H1 (cell line): ENCODE data around the gene SIX1. TPM values are rescaled to one million over a fixed set of nuclear protein-coding genes. Genes with fewer than 3 reads are reported as not detected.
A peak's percentile ranks its signal among the peaks of the same experiment; 100 is the strongest.

Experiments
- CTCF ChIA-PET: fragments of 300-600 bp; sonication (Branson Sonifier 250); formaldehyde crosslinking; loops from one replicate; lab custom pipeline; 2021; ENCODE audit not compliant: partially characterized antibody; lab: Charles Lee
- POLR2A ChIA-PET: fragments of 300-600 bp; sonication (Branson Sonifier 250); formaldehyde crosslinking; loops from one replicate; lab custom pipeline; 2021; ENCODE audit warnings: inconsistent platforms; ENCODE audit not compliant: partially characterized antibody; lab: Charles Lee
- DNase-seq, 2 experiments: peaks; one replicate each; pipeline versions ENCODE4 v3.0.0 to v3.0.0-alpha.2; 2010 to 2022; ENCODE audit warnings: low spot score in 2 of 2, low read depth in 1 of 2, mixed read lengths in 1 of 2
- FAIRE-seq: peaks from 2 replicates; lab custom pipeline; 2011; peaks lifted over from hg19 to GRCh38; lab: Jason Lieb, UNC
- H2AFZ ChIP-seq: 2 replicates; pipeline ENCODE4 v1.8.1; 2012; ENCODE audit warnings: low read length, inconsistent platforms
- H2AK5ac ChIP-seq: 2 replicates; pipeline ENCODE4 v1.6.1; 2013; ENCODE audit warnings: low read depth, low read length
- H2BK120ac ChIP-seq: replicated peaks from 2 replicates; pipeline ENCODE3; 2013; ENCODE audit warnings: low read depth, low read length, inconsistent platforms
- H2BK12ac ChIP-seq: 2 replicates; pipeline ENCODE4 v1.6.1; 2013; ENCODE audit warnings: low read depth, low read length
- H2BK15ac ChIP-seq: 2 replicates; pipeline ENCODE4 v1.6.1; 2013; ENCODE audit warnings: low read length
- H2BK20ac ChIP-seq: 2 replicates; pipeline ENCODE4 v1.6.1; 2013; ENCODE audit warnings: low read length
- H2BK5ac ChIP-seq: 2 replicates; pipeline ENCODE4 v1.6.1; 2013; ENCODE audit warnings: low read depth, low read length
- H3K14ac ChIP-seq: 2 replicates; pipeline ENCODE4 v1.6.1; 2013; ENCODE audit warnings: inconsistent platforms; ENCODE audit not compliant: insufficient read length
- H3K18ac ChIP-seq: 2 replicates; pipeline ENCODE4 v1.6.1; 2013; ENCODE audit warnings: low read length; ENCODE audit errors: extremely low read depth
- H3K23ac ChIP-seq: 2 replicates; pipeline ENCODE4 v1.6.1; 2013; ENCODE audit warnings: inconsistent platforms; ENCODE audit not compliant: insufficient read length
- H3K23me2 ChIP-seq: 2 replicates; pipeline ENCODE4 v1.6.1; 2013; ENCODE audit warnings: low read depth, low read length
- H3K27ac ChIP-seq: 2 replicates; pipeline ENCODE4 v1.6.1; 2011; ENCODE audit warnings: low read depth, low read length, inconsistent platforms
- H3K27me3 ChIP-seq, 4 experiments: replicated peaks in 1 of 4; 1 replicate in 1 of 4; 2 replicates in 3 of 4; pipeline versions ENCODE4 v1.6.1 to v1.8.1; 2011 to 2013; ENCODE audit warnings: low read length in 3 of 4, mild to moderate bottlenecking in 3 of 4, inconsistent platforms in 2 of 4, mixed read lengths in 2 of 4, moderate library complexity in 1 of 4; ENCODE audit not compliant: control insufficient read depth in 3 of 4, insufficient read depth in 3 of 4; ENCODE audit errors: extremely low read depth in 1 of 4
- H3K36me3 ChIP-seq, 4 experiments: 2 replicates each; pipeline versions ENCODE4 v1.6.1 to v1.8.1; 2011 to 2013; ENCODE audit warnings: mild to moderate bottlenecking in 4 of 4, low read length in 3 of 4, moderate library complexity in 2 of 4, control low read depth in 1 of 4, inconsistent platforms in 1 of 4; ENCODE audit not compliant: insufficient read depth in 4 of 4, control insufficient read depth in 2 of 4
- H3K4ac ChIP-seq: replicated peaks from 2 replicates; pipeline ENCODE3; 2013; ENCODE audit warnings: low read length, low read depth, mixed read lengths, inconsistent platforms; ENCODE audit not compliant: insufficient read length
- H3K4me1 ChIP-seq, 4 experiments: replicated peaks in 1 of 4; 1 replicate in 1 of 4; 2 replicates in 3 of 4; pipeline versions ENCODE4 v1.6.1 to v1.8.1; 2011 to 2013; ENCODE audit warnings: low read length in 3 of 4, inconsistent platforms in 2 of 4, mixed read lengths in 1 of 4; ENCODE audit not compliant: insufficient read depth in 4 of 4, control insufficient read depth in 3 of 4
- H3K4me2 ChIP-seq, 2 experiments: 2 replicates each; pipeline versions ENCODE4 v1.6.1 to v1.8.1; 2011 to 2013; ENCODE audit warnings: low read depth in 2 of 2, low read length in 2 of 2, control low read depth in 1 of 2, inconsistent platforms in 1 of 2, mild to moderate bottlenecking in 1 of 2; ENCODE audit not compliant: insufficient read depth in 1 of 2
- H3K4me3 ChIP-seq, 4 experiments: fragments of 200-600, 300-600 bp in 1 of 4; sonication (generic), shearing (Covaris generic), sonication (Bioruptor Twin) in 1 of 4; 2 replicates each; pipeline versions ENCODE4 v1.5.1 to v1.8.1; 2011 to 2016; ENCODE audit warnings: low read length in 4 of 4, low read depth in 3 of 4, control low read depth in 2 of 4, inconsistent platforms in 2 of 4, mild to moderate bottlenecking in 2 of 4, mixed read lengths in 1 of 4, moderate library complexity in 1 of 4; ENCODE audit not compliant: insufficient read depth in 2 of 4; ENCODE audit errors: extremely low read depth in 1 of 4
- H3K56ac ChIP-seq: replicated peaks from 2 replicates; pipeline ENCODE3; 2013; ENCODE audit warnings: low read depth, mild to moderate bottlenecking, mixed read lengths, low read length, inconsistent platforms; ENCODE audit not compliant: insufficient read length
- H3K79me1 ChIP-seq: 2 replicates; pipeline ENCODE4 v1.6.1; 2013; ENCODE audit warnings: low read depth, low read length, control low read depth
- H3K79me2 ChIP-seq, 2 experiments: 2 replicates each; pipeline versions ENCODE4 v1.6.1 to v1.8.1; 2012 to 2013; ENCODE audit warnings: low read length in 2 of 2, mild to moderate bottlenecking in 2 of 2, inconsistent platforms in 1 of 2; ENCODE audit not compliant: insufficient read depth in 2 of 2, control insufficient read depth in 1 of 2
- H3K9ac ChIP-seq, 4 experiments: replicated peaks in 1 of 4; 1 replicate in 1 of 4; 2 replicates in 3 of 4; pipeline versions ENCODE4 v1.6.1 to v1.8.1; 2011 to 2013; ENCODE audit warnings: low read depth in 3 of 4, low read length in 3 of 4, control low read depth in 2 of 4, mild to moderate bottlenecking in 2 of 4, moderate library complexity in 2 of 4, inconsistent platforms in 1 of 4; ENCODE audit errors: extremely low read depth in 1 of 4
- H3K9me3 ChIP-seq, 2 experiments: 2 replicates each; pipeline versions ENCODE4 v1.6.1 to v1.8.1; 2012 to 2013; ENCODE audit warnings: mild to moderate bottlenecking in 2 of 2, moderate library complexity in 2 of 2, control low read depth in 1 of 2, inconsistent platforms in 1 of 2, low read depth in 1 of 2, low read length in 1 of 2, mixed read lengths in 1 of 2; ENCODE audit not compliant: insufficient read depth in 2 of 2
- H4K20me1 ChIP-seq, 2 experiments: replicated peaks in 1 of 2; 2 replicates each; pipeline versions ENCODE3 to v1.8.1; 2011 to 2013; ENCODE audit warnings: inconsistent platforms in 2 of 2, low read length in 2 of 2, mild to moderate bottlenecking in 1 of 2; ENCODE audit not compliant: insufficient read depth in 2 of 2, control insufficient read depth in 1 of 2
- H4K5ac ChIP-seq: 2 replicates; pipeline ENCODE4 v1.6.1; 2013; ENCODE audit warnings: low read length, low read depth, mixed read lengths, inconsistent platforms; ENCODE audit not compliant: insufficient read length
- H4K8ac ChIP-seq: 2 replicates; pipeline ENCODE4 v1.8.0; 2013; ENCODE audit warnings: mild to moderate bottlenecking, moderate library complexity, low read length, inconsistent platforms; ENCODE audit not compliant: insufficient read depth; ENCODE audit errors: extremely low read depth
- H4K91ac ChIP-seq: replicated peaks from 2 replicates; pipeline ENCODE3; 2013; ENCODE audit warnings: low read length, mixed read lengths, inconsistent platforms; ENCODE audit not compliant: insufficient read length
- EZH2 ChIP-seq: fragments of 200-600 bp; sonication (generic); IDR thresholded peaks from 2 replicates; pipeline ENCODE4 v1.7.1; 2012; ENCODE audit warnings: low read depth, mild to moderate bottlenecking, moderate library complexity, low read length, inconsistent platforms; ENCODE audit not compliant: severe bottlenecking
- RAD21 ChIP-seq, 2 experiments: IDR thresholded peaks in 1 of 2; conservative IDR thresholded peaks in 1 of 2; 2 replicates each; pipeline ENCODE4 v1.6.1; 2011; ENCODE audit warnings: low read depth in 2 of 2, low read length in 2 of 2, improper control_type of control experiment in 1 of 2, inconsistent platforms in 1 of 2, mild to moderate bottlenecking in 1 of 2, moderate library complexity in 1 of 2
- SAP30 ChIP-seq: fragments of 300-600 bp; sonication (generic); IDR thresholded peaks from 2 replicates; pipeline ENCODE4 v1.7.1; 2012; ENCODE audit warnings: low read length, moderate library complexity, mild to moderate bottlenecking, inconsistent platforms; ENCODE audit not compliant: insufficient read depth, insufficient replicate concordance
- WGBS, 2 experiments: shearing (Covaris generic) in 1 of 2; methylation state at CpG; one replicate each; pipeline versions ENCODE4 v1.1.6 to v1.1.7; 2013 to 2015; ENCODE audit warnings: low lambda C conversion rate in 2 of 2, mixed read lengths in 2 of 2, inconsistent platforms in 1 of 2, low coverage in 1 of 2, missing lambda C conversion rate in 1 of 2; ENCODE audit not compliant: insufficient replicate concordance in 2 of 2, insufficient coverage in 1 of 2, insufficient read length in 1 of 2; ENCODE audit errors: extremely low coverage in 1 of 2, missing lambda C conversion rate in 1 of 2; 5-methylcytosine and 5-hydroxymethylcytosine counted together
- polyA plus RNA-seq, 7 experiments: library from polyadenylated mRNA; depleted of rRNA in 3 of 7; stranded (reverse) in 5 of 7; unstranded in 2 of 7; fragments of >200 nt in 5 of 7; fragments of 200-250 nt in 2 of 7; gene quantifications; 1 replicate in 5 of 7; 2 replicates in 1 of 7; 4 replicates in 1 of 7; pipeline versions ENCODE4 v1.2.1 to v1.2.3, GENCODE V29; 2011 to 2013; ENCODE audit warnings: missing spikeins in 2 of 7, mixed read lengths in 2 of 7
- total RNA-seq: library from RNA; stranded (reverse); fragmentation: NEBNext Ultra II Directional; extraction: Animal tissue kit (Norgen Biotek cat#: 25700); gene quantifications from 2 replicates; pipeline ENCODE4 v1.2.1, GENCODE V29; 2021

The SIX1 gene
- total and polyA plus RNA-seq, 2 of the 8 experiments (the other 6 are each of a cell fraction or from before 2014, with no cell fraction given), result 0.03 to 0.69 TPM

- Histone ChIP-seq H3K4me1 (peaks cover 6 to 18% (median 12%) of the 10 kb centered on the region in 4 experiments), H3K4me3 (peak overlapping the region; percentile 19 to 70 (median 57); a peak in 7 of 8 replicates), H3K79me1 (no peaks in the 10 kb centered on the region), H3K36me3 (no peaks in the 10 kb centered on the region), H3K23me2 (peaks cover 21% of the 10 kb centered on the region), H4K20me1 (peaks cover 0 to 6% of the 10 kb centered on the region in 2 experiments), H2AFZ (peak overlapping the region; percentile 86), H4K91ac (no peak overlapping the region), H3K4me2 (peak overlapping the region; percentile 76 to 84), H3K9me3 (no peaks in the 10 kb centered on the region), H2BK12ac (no peak overlapping the region), H3K27ac (no peak overlapping the region), H4K5ac (no peak overlapping the region), H3K14ac (no peak overlapping the region), H2BK5ac (no peak overlapping the region), H2BK120ac (no peak overlapping the region), H4K8ac (no peak overlapping the region), H3K4ac (no peak overlapping the region), H3K79me2 (no peaks in the 10 kb centered on the region), H3K27me3 (peaks cover 42 to 66% (median 62%) of the 10 kb centered on the region in 4 experiments), H3K18ac (no peak overlapping the region), H2BK15ac (no peak overlapping the region), H3K56ac (no peak overlapping the region), H2BK20ac (no peak overlapping the region), H3K23ac (no peak overlapping the region), H2AK5ac (no peak overlapping the region), H3K9ac (no peak overlapping the region; a peak in 1 of 7 replicates)
- 10% methylated on average over 10 of the region's 10 CpGs; no CpG with 5 or more reads in 1 of the 2 experiments for WGBS, 2 experiments
- FAIRE-seq (no peak), DNase-seq (no peak)
- POLR2A ChIA-PET, result interaction anchor here (1.2 to 2.4 kb wide), 2 partner anchors 61 to 323 kb away, joined by 4 to 7 read pairs; partner anchors contain the start of genes SLC38A6 and TRMT5
- TF ChIP-seq SAP30, result no peak
- peak; percentile 4 for TF ChIP-seq EZH2
- TF ChIP-seq RAD21 (IDR thresholded peaks at IDR 0.05 in 1 of 2, conservative IDR thresholded peaks at IDR 0.05 in 1 of 2; ENCODE audit: low read depth in 2 of 2, low read length in 2 of 2), result peak; percentile 6 to 15; a peak in 1 of 4 replicates
- CTCF ChIA-PET, result interaction anchor here (0.7 to 1.4 kb wide), 5 partner anchors 9 to 284 kb away, joined by 3 to 6 read pairs (median 3); partner anchors contain the start of gene SIX1
Observed at GRCh38 chr14:60658211-60658690, 9.0 kb upstream of the SIX1 start.
